NCI-H524 (cell line): ENCODE results near the gene BSG.

Experiments used
- DNase-seq, 2 experiments: peaks; one replicate each; lab custom pipeline; 2025; lab: John Stamatoyannopoulos, UW

BSG gene

GRCh38 chr19:572140-572742 is at the start of gene BSG:
TSS of gene BSG (plus strand) at chr19:572596. CDS start at chr19:572635, 39 bp downstream.
- DNase-seq, result peak; percentile 96 to 98

DNA sequence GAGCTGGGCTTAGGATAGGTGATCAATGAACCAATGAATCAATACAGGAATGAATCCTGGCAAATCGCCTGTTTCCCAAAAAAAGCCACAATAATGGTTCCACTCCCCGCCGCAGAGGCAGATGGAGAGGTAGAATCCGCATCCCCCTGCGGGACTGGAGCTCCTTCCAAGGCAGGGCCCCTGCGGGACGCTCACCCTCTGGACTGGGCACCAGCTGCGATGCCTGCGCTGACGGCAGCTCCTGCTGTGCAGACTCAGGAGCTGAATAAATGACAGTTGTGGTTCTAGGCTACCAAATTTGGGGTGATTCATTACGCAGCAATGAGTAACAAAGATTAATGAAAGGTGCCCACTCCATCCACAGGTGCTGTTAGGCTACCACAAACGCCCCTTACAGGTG is 49.7 kb upstream of the BSG start:
- DNase-seq, result no peak

GRCh38 chr19:524062-524674 is 48.2 kb upstream of the BSG start:
- DNase-seq, result peak in 1 of 2 experiments; percentile 45

GRCh38 chr19:525029-525428 is 47.4 kb upstream of the BSG start:
- no peak for DNase-seq

GRCh38 chr19:525857-526419 is 46.5 kb upstream of the BSG start:
- DNase-seq, result no peak

DNA sequence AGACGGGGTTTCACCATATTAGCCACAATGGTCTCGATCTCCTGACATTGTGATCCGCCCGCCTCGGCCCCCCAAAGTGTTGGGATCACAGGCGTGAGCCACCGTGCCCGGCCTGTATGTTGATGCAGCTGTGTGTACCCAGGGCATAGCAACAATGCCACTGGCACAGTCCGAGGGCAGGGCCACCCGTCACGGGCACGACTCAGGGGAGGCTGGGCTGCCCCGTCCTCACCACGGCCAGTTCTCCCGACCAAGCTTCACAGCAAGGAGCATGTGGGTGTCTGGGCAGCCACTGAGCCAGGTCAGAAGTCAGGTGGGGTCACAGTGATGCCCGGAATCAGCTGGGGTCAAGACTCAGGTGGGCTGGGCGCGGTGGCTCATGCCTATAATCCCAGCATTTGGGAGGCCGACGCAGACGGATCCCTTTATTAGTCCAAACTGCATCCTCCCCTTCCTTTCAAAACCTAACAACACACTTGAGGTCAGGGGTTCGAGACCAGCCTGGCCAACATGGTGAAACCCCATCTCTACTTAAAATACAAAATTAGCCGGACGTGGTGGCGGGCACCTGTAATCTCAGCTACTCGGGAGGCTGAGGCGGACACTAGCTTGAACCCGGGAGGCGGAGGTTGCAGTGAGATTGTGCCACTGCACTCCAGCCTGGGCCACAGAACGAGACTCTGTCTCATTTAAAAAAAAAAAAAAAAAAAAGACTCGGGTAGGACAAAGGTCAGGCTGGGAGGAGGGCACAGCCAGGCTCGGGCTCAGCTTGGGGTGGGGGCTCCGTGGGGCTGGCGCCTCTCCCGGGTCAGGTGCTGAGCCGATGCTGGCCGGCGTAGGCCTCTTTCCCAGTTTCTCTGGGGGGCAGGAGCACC is 42.0 kb upstream of the BSG start:
- DNase-seq, result no peak

DNA sequence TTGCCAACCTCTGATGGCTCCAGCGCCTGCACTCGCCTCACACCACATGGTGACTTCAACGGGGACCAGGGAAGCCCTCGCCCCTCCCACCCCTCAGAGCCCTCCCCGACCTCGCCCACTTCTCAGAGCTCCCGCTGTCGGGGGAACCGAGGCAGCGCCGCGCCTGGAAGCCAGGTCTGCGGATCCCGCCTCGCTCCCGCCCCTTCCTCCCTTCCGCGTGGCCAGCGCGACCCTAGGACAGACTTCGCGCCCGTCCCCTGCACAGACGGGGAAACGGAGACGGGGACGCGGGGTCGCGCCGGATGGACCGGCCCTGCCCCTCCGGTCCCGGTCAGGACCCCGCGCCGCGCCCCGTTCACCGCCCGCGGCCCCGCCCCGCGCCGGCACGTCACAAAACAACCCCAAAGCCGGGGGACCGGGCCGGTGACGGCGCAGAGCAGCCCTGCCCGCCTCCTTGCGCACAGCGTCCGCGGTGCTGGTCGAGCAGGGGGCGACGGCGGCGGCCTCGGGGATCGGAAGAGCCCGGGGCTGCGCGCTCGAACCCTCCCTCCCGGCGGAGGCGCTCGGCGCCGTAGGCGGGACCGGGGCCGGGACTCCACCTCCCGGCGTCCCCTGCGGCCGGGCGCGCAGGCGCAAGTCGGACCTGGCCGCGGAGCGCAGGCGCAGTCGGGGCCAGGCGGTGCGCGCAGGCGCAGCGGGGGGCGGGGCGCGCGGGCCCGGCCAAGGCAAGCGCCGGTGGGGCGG is 41.2 kb upstream of the BSG start:
- peak; percentile 79 to 87 for DNase-seq

DNA sequence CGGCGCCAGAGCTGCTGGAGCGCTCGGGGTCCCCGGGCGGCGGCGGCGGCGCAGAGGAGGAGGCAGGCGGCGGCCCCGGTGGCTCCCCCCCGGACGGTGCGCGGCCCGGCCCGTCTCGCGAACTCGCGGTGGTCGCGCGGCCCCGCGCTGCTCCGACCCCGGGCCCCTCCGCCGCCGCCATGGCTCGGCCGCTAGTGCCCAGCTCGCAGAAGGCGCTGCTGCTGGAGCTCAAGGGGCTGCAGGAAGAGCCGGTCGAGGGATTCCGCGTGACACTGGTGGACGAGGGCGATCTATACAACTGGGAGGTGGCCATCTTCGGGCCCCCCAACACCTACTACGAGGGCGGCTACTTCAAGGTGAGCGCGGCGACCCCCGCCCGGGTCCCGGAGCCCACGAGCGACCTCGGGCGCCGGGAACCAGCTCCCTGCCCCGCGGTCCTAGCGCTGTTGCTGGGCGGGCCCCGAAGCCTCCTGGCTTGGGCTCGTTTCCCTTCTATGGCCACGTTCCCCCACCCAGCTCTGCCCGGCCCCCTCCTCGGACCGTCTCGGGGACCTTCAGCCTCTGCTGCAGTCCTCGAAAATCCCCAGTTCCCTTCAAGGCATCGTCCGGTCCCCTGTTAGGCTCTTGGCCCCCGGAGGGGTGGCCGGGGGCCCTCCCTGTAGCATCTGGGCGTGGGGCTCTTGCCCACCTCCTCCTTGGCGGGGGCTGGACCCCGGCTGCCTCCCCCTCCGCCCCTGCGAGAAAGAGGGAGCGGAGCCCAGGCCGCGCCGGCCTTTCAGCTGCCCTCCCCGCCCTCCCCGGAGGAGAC is 40.4 kb upstream of the BSG start, which contains the start of gene CDC34:
Gene CDC34 (plus strand): TSS at position 8 of the 808 bp plus-strand sequence. CDS start 172 bp downstream, at position 180.
- peak in 1 of 2 experiments; percentile 46 for DNase-seq

GRCh38 chr19:532561-533363 is 39.6 kb upstream of the BSG start:
- DNase-seq, result peak; percentile 64 to 74

- peak in 1 of 2 experiments; percentile 44 for DNase-seq
Measured at GRCh38 chr19:533364-534058, 38.9 kb upstream of the BSG start.

DNA sequence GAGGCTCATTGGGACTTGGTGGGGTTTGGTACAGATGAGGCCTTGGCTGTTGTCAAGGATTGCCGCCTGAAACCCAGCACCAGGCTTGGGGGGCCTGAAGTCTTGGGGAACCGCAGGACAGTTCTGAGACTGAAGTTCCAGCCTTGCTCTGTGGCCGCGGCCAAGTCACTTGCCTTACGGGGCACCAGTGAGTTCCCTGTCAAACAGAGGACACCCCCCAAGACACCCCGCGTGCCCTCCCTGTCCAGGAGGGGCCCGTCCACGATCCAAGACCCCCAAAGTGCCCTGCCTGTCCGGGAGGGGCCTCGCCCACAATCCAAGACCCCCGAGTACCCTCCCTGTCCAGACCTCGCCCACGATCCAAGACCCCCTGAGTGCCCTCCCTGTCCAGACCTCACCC is 38.3 kb upstream of the BSG start:
- no peak for DNase-seq

DNA sequence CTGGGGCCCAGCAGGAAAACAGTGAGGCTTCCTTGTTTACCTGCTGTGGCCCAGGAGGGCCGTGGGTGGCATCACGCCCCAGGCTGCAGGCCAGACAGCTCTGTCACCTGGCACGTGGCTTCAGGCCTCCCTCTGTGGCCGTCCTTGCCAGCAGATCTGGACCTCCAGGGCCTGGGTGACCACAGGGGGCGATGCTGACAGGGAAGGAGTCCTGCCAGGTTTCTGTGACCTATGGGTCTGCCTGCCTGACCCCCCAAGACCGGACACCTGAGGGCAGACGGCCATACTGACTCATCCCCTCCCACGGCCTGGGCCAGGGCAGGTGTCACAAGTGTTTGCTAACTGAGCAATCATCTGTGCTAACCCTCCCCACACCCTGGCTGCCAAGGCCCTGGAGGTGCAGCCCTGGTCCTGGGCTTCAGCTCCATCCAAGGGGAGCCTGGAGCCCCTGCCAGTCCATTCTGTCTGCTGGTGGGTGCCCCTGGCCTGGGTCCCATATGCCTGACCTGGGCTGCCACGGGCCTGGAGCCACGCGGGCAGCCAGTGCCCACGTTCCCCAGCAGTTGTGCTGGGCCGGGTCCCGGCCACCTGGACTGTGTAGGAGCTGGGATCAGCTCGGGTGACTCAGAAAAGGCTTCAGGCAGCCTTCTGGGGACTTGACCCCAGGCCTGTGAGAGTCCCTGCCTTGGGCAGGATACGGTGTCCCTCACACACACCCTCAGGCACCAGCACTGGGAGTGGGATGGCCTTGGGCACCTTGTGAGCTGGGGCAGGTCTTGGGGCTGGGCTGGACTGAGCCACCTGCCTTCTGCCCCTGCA is 37.2 kb upstream of the BSG start:
- DNase-seq, result no peak

DNA sequence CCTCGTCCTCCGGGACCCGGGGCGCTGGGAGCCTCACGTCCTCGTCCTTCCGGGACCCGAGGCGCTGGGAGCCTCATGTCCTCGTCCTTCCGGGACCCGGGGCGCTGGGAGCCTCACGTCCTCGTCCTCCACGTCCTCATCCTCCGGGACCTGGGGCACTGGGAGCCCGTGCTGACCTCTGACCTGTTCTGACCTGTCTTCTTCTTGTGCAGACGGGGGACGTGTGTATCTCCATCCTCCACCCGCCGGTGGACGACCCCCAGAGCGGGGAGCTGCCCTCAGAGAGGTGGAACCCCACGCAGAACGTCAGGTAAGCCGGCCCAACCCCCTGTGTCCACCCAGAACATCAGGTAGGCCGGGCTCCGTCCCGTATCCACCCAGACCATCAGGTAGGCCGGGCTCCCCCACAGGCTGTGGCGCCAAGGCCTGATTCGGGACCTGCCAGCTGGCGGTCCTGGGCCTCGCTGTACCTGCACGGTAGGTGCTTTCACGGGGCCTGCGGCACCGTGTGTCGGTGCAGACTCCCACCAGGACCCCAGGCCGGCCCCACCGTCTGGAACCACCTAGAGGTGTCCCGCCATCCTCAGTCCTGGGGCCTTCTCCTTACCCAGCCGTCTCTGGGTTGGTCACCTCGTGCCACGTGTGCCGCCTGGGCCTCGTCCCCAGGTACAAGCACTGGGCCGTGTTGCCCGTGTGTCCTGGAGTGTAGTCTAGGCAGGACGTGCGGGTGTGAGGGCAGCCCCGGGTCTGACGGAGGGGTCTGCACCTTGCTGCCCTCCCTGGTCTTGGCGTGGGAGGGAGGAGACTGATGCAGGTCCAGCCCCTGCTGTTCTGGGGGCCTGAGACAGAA is 36.1 kb upstream of the BSG start:
- DNase-seq, result no peak

DNA sequence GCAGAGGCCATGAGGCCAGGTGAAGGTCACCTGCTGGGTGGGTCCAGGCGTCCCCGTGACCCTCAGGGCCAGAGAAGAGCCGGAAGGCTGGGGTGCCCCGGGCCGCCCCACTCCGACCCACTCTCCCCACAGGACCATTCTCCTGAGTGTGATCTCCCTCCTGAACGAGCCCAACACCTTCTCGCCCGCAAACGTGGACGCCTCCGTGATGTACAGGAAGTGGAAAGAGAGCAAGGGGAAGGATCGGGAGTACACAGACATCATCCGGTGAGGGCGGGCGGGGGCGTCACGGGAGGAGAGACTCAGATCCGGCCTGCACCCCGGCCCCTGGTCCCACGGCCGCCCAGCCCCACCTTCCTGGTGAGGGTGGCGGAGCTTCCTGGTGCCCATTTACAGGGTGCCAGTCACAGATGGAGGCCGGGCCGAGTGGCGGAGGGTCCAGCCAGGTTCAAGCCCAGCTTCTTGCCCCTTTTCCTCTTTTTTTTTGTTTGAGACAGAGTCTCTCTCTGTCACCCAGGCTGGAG is 35.5 kb upstream of the BSG start:
- no peak for DNase-seq

DNA sequence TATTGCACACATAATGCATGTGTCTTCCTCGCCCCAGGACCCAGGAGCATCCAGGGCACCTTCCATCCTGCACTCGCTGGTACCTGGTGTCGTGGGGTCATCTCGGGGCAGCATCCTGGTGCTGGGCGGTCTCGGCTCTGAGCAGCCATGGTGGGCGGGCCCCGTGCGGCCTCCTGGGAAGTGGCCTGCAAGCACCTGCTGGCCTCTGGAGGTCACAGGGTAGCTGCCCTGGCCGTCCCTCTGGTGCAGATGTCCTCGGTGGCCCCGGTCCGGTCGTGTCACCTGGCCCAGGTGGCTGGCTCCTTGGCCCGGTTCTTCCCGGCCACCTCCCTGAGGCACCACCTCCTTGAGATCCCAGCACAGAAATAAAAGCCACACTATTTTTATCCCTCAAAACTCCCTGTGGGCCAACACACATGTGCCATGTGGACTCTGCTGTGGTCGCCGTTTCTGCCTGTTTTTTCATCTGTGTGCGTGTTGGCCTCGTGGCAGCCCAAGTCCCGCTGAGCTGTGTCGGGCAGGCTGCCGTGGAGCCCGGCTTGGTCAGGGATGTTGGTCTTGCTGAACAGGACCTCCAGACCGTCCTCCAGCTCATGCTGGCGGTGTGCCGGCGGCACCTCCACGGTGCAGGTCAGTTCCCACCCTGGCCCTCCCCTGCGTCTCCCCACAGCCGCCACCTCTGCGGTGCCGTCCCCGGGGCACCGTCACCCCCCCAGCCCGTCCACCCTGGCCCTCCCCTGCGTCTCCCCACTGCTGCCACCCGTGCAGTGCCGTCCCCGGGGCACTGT is 33.6 kb upstream of the BSG start:
- no peak for DNase-seq

DNA sequence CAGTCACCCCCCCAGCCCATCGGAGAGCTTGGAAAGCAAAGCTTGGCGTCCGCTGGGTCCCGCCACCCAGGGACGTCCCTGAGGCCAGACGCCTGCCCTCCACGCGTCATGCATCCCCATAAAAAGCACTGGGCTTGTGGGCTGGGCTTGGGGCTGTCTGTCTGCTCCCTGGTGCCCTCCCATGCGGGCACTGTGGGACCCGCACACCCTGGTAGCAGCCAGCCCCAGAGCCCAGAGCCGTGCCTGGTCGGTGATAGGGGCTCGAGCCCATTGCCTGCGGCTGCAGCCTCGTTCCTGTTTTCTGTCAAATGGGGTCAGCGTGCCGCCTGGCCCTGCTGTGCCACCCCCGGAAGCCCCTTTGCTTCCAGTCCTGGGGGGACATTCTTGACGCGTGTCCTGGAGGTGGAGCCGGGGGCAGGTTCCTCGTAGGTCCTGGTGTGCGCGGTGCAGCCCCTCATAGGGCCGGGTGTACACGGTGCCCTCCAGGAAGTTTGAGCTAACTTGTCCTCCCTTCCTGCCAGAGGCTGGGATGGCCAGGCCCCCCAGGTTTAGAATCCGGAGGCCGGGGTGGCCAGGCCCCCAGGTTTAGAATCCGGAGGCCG is 32.9 kb upstream of the BSG start:
- no peak for DNase-seq
